Thoracic aorta (tissue), 2 donors: ENCODE data around the gene MYRF. TPM values are rescaled to one million over a fixed set of nuclear protein-coding genes. Genes with fewer than 3 reads are reported as not detected.

ENCODE experiments used
- ATAC-seq: fragments of 150-250 bp; one replicate; pipeline ENCODE4 v1.8.0; 2017; ENCODE audit warnings: low read depth; ENCODE audit not compliant: insufficient number of reproducible peaks, low FRiP score
- DNase-seq: peaks from one replicate; pipeline ENCODE4 v3.0.0-alpha.2; 2020; ENCODE audit warnings: low spot score
- H3K27ac ChIP-seq, 2 donors: fragments of 200-600 bp; sonication (generic); 1 replicate in 1 of 2; 2 replicates in 1 of 2; pipeline ENCODE4 v1.5.1; 2016; ENCODE audit warnings: mild to moderate bottlenecking in 2 of 2, moderate library complexity in 2 of 2
- H3K27me3 ChIP-seq: fragments of 200-600 bp; sonication (generic); replicated peaks from 2 replicates; pipeline ENCODE4 v1.6.0; 2016; ENCODE audit warnings: mild to moderate bottlenecking; ENCODE audit not compliant: insufficient read depth
- H3K36me3 ChIP-seq: fragments of 200-600 bp; sonication (generic); one replicate; pipeline ENCODE4 v1.5.1; 2016
- H3K4me1 ChIP-seq, 2 donors: fragments of 200-600 bp; sonication (generic); 1 replicate in 1 of 2; 2 replicates in 1 of 2; pipeline versions ENCODE4 v1.5.1 to v1.6.0; 2016; ENCODE audit warnings: low read depth in 2 of 2, mild to moderate bottlenecking in 1 of 2; ENCODE audit not compliant: control insufficient read depth in 1 of 2
- H3K4me3 ChIP-seq: fragments of 200-600 bp; sonication (generic); 2 replicates; pipeline ENCODE4 v1.5.1; 2016; ENCODE audit warnings: mild to moderate bottlenecking
- H3K9me3 ChIP-seq: fragments of 200-600 bp; sonication (generic); 2 replicates; pipeline ENCODE4 v1.5.1; 2016
- total RNA-seq, 2 donors: library from RNA; depleted of rRNA; stranded (reverse); fragments of >200 nt; gene quantifications; one replicate each; pipeline versions ENCODE4 v1.1.0 to v1.2.3, GENCODE V29; 2016
- TF ChIP-seq, protein P1 (sequence below): fragments of 200-600 bp; sonication (generic); IDR thresholded peaks from one replicate; pipeline ENCODE4 v1.5.1; 2019; ENCODE audit warnings: antibody characterized with exemption

Gene MYRF
- total RNA-seq, 2 donors from 2014 or later: 5.1 TPM; not detected in 1

DNA sequence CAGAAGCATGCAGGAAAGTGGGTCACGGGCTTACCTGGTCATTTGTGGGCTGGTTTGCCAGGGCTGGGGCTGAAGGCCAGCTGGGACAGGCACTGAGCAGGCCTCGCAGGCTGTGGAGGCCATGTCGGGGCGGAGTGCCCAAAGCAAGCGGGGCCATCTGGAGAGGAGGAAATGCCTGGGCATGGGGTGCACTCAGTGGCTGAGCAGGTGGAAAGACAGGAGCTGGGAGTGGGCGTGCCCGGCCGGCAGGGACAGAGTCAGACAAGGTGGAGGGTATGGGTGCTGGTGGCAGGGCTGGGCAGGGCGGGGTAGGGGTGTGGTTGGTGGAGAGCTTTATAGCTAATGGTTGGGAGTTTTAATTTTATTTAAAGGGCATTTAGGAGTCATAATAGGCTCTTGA, 44.9 kb upstream of the MYRF start:
- H3K4me1 ChIP-seq: no peaks in the 10 kb centered on the region
- H3K9me3 ChIP-seq: no peaks in the 10 kb centered on the region
- DNase-seq (no peak), ATAC-seq (no peak)
- H3K4me3 ChIP-seq: no peak overlapping the region
- no peaks in the 10 kb centered on the region for H3K27me3 ChIP-seq
- H3K27ac ChIP-seq: no peak overlapping the region
- TF ChIP-seq, protein P1, sequence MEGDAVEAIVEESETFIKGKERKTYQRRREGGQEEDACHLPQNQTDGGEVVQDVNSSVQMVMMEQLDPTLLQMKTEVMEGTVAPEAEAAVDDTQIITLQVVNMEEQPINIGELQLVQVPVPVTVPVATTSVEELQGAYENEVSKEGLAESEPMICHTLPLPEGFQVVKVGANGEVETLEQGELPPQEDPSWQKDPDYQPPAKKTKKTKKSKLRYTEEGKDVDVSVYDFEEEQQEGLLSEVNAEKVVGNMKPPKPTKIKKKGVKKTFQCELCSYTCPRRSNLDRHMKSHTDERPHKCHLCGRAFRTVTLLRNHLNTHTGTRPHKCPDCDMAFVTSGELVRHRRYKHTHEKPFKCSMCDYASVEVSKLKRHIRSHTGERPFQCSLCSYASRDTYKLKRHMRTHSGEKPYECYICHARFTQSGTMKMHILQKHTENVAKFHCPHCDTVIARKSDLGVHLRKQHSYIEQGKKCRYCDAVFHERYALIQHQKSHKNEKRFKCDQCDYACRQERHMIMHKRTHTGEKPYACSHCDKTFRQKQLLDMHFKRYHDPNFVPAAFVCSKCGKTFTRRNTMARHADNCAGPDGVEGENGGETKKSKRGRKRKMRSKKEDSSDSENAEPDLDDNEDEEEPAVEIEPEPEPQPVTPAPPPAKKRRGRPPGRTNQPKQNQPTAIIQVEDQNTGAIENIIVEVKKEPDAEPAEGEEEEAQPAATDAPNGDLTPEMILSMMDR: no peak
- no peaks in the 10 kb centered on the region for H3K36me3 ChIP-seq

DNA sequence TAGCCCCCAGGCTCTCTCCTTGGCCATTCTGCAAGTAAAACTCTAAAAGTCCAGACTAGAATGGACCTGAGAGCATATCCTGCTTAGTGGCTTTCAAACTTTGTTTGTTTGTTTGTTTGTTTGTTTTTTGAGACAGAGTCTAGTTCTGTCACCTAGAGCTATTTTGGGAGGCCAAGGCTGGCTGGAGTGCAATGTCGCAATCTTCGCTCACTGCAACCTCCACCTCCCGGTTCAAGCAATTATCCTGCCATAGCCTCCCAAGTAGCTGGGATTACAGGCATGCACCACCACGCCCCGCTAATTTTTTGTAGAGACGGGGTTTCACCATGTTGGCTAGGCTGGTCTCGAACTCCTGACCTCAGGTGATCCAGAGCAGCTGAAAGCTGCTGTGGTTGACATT, 43.3 kb upstream of the MYRF start:
- H3K4me3 ChIP-seq: no peak overlapping the region
- ATAC-seq (no peak), DNase-seq (no peak)
- no peaks in the 10 kb centered on the region for H3K27me3 ChIP-seq
- no peaks in the 10 kb centered on the region for H3K36me3 ChIP-seq
- H3K9me3 ChIP-seq: no peaks in the 10 kb centered on the region
- H3K27ac ChIP-seq: no peak overlapping the region
- H3K4me1 ChIP-seq: no peaks in the 10 kb centered on the region
- TF ChIP-seq, protein P1: no peak

DNA sequence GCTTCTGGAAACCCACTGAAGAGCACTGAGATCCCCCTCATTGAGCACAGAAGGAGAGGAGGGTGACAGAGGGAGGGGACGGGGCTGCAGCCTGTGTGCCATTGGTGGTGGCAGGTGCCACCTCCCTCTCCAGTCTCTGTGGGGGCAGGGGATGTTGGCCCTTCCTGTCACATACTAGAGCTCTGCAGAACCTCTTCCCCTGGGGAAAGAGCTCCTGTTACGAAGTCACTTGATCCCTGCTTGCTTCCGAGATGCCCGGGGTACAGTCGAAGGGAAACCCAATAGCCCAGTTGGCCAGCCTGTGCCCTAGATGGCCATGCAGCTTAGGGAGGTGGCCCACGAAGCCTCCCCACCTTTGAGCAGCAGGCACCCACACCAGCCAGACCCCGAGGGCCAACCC, 42.9 kb upstream of the MYRF start:
- H3K36me3 ChIP-seq: no peaks in the 10 kb centered on the region
- TF ChIP-seq, protein P1: no peak
- no peaks in the 10 kb centered on the region for H3K4me1 ChIP-seq
- no peaks in the 10 kb centered on the region for H3K9me3 ChIP-seq
- ATAC-seq: no peak
- no peaks in the 10 kb centered on the region for H3K27me3 ChIP-seq
- no peak overlapping the region for H3K27ac ChIP-seq
- no peak for DNase-seq
- H3K4me3 ChIP-seq: no peak overlapping the region

DNA sequence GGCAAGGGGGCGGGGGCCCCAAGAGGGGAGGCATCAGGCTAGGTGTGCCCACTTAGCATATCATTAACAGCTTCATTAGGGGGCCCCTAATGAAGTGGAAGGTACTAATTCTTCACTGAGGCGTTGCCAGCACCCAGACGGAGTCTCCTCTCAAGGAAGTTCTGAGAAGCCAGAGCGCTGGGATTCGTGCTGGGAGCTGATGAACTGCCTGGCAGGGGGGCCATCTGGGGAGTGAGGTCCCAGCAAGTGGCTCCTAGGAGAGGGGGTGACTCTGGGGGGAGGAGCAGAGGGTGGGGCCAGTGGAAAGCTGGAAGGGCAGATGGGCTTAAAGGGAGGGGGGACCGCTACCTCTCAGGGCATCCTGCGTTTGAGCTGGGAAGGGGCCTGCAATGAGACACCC, 42.4 kb upstream of the MYRF start:
- Histone ChIP-seq H3K4me1 (no peaks in the 10 kb centered on the region), H3K27me3 (no peaks in the 10 kb centered on the region), H3K4me3 (no peak overlapping the region), H3K27ac (no peak overlapping the region), H3K36me3 (no peaks in the 10 kb centered on the region), H3K9me3 (no peaks in the 10 kb centered on the region)
- DNase-seq: no peak
- TF ChIP-seq, protein P1: no peak
- no peak for ATAC-seq

DNA sequence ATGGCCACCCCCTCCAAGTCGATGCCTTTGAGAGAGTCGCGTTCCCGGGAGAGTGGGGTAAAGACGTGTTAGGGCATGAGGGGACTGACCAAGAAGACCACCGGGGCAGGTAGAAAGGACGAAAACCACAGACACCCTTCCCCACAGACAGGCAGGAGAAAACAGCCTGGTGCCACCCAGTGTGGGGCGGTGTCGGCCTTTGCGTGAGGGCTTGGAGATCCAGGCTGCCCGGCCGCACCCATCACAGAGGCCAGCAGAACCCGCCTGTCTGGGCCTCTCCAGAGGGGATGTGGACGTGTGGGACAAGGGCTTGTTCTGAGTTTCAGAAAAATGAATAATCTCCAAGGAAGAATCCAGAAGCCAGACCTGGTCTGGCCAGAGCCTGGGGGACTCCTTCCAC, 41.4 kb upstream of the MYRF start:
- TF ChIP-seq, protein P1: no peak

More for the DNA sequence above, 41.4 kb upstream of the MYRF start:
- ATAC-seq: no peak
- H3K9me3 ChIP-seq: no peaks in the 10 kb centered on the region
- no peaks in the 10 kb centered on the region for H3K4me1 ChIP-seq
- no peak overlapping the region for H3K4me3 ChIP-seq
- no peaks in the 10 kb centered on the region for H3K36me3 ChIP-seq
- H3K27ac ChIP-seq: no peak overlapping the region
- no peak for DNase-seq
- H3K27me3 ChIP-seq: no peaks in the 10 kb centered on the region
